Pancreas (tissue), 10 donors: ENCODE results near the gene MEGF11. TPM values are rescaled to one million over a fixed set of nuclear protein-coding genes. Genes with fewer than 3 reads are reported as not detected.

Experiments
- ATAC-seq, 4 donors: fragments of 200-7000 bp; cut with Tn5 transposase; one replicate each; pipeline versions ENCODE4 v1.8.0 to v1.9.1; 2020; ENCODE audit warnings: mild to moderate bottlenecking in 4 of 4, moderate library complexity in 4 of 4
- DNase-seq, 6 donors: peaks; one replicate each; pipeline ENCODE4 v3.0.0-alpha.2; 2020
- FAIRE-seq: peaks from 2 replicates; lab custom pipeline; 2012; peaks lifted over from hg19 to GRCh38; lab: Jason Lieb, UNC
- H3K27ac ChIP-seq, 4 donors: fragments of 200-600 bp; sonication (generic); 1 replicate in 3 of 4; 2 replicates in 1 of 4; pipeline versions ENCODE4 v1.5.0 to v1.8.0; 2020
- H3K27me3 ChIP-seq, 4 donors: fragments of 200-600 bp; one replicate each; pipeline ENCODE4 v1.8.0; 2021
- H3K36me3 ChIP-seq, 3 donors: fragments of 200-600 bp; sonication (generic) in 1 of 3; one replicate each; pipeline versions ENCODE4 v1.5.0 to v1.8.0; 2020 to 2021
- H3K4me1 ChIP-seq, 3 donors: fragments of 200-600 bp; one replicate each; pipeline ENCODE4 v1.8.0; 2021
- H3K4me3 ChIP-seq, 4 donors: fragments of 200-600 bp; sonication (generic) in 2 of 4; one replicate each; pipeline versions ENCODE4 v1.5.0 to v1.8.0; 2020 to 2021
- H3K9me3 ChIP-seq, 4 donors: fragments of 200-600 bp; one replicate each; pipeline ENCODE4 v1.8.0; 2021
- WGBS, 2 donors: extraction: QIAGEN DNeasy Blood & Tissue Kit; methylation state at CpG; one replicate each; pipeline ENCODE4 v1.1.7; 2013; 5-methylcytosine and 5-hydroxymethylcytosine counted together
- intact Hi-C, 3 donors: fragments of 100-400 bp; cut with DNase I; formaldehyde crosslinking; loops; one replicate each; pipeline versions ENCODE4 v1.11.1 to v1.14.2; 2022
- polyA plus RNA-seq, 2 donors: library from polyadenylated mRNA; stranded (reverse); fragments of 200-250 nt; gene quantifications; one replicate each; pipeline ENCODE4 v1.2.3, GENCODE V29; 2013
- total RNA-seq, 6 donors: library from RNA; stranded (reverse); fragmentation: NEBNext Ultra II Directional in 4 of 6; extraction: Animal tissue kit (Norgen Biotek cat#: 25700) in 4 of 6; gene quantifications; one replicate each; pipeline versions ENCODE4 v1.2.1 to v1.2.4, GENCODE V29; 2021 to 2023
- TF ChIP-seq, protein P1 (sequence below), 4 donors: fragments of 200-600 bp; sonication (generic) in 3 of 4; IDR thresholded peaks; one replicate each; pipeline versions ENCODE4 v1.5.0 to v1.8.0; 2021; ENCODE audit warnings: antibody characterized with exemption in 4 of 4
- donor health status: healthy with polysubstance abuse.
- donor health status: DM: no; HTN: no; CAD: no; lungs with moderate emphysema.
- donor health status: DM: no; HTN: no; CAD: no.
- donor health status: control.
- donor health status: control.
- donor health status: Bipolar disorder and iron deficiency.
- donor health status: DM: yes; HTN: yes; CAD: no.
- donor health status: DM: no; HTN: no; CAD: no.
- donor health status: DM: no; HTN: no; CAD: no.
- donor health status: DM: yes; HTN: yes; CAD: no.

Gene MEGF11
- total and polyA plus RNA-seq, 8 donors = 0.19 to 0.87 (median 0.37) TPM

DNA sequence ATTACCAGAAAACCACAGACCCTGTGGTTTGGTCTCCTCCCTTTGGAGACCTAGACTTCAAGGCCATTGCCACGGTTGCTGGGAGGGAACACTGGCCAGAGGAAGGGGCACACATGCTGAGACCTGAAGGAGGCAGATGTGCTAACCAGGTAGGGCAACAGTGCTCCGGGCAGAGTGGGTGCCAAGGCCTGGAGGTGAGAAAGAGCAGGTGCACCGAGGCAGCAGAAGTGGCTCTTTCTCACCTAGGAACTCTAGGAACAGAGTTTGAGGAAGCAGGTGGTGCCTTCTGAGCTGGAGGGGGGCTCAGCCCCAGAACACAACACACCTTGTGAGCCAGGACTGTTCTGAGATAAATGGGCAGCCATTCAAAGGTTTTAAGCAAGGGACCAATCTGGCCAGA is 106.1 kb downstream of the MEGF11 start:
- Histone ChIP-seq H3K36me3 (no peaks in the 10 kb centered on the region), H3K27me3 (no peaks in the 10 kb centered on the region), H3K9me3 (no peaks in the 10 kb centered on the region), H3K4me1 (peaks cover 4 to 19% (median 4%) of the 10 kb centered on the region in 3 donors), H3K4me3 (no peak overlapping the region), H3K27ac (peak overlapping the region in 1 of 4 donors; percentile 36)
- WGBS, 2 donors = 44 to 51% methylated on average over 3 of the region's 3 CpGs
- DNase-seq = peak in 3 of 6 donors; percentile 22 to 37 (median 27)
- intact Hi-C loops = no loop called here
- TF ChIP-seq, protein P1, sequence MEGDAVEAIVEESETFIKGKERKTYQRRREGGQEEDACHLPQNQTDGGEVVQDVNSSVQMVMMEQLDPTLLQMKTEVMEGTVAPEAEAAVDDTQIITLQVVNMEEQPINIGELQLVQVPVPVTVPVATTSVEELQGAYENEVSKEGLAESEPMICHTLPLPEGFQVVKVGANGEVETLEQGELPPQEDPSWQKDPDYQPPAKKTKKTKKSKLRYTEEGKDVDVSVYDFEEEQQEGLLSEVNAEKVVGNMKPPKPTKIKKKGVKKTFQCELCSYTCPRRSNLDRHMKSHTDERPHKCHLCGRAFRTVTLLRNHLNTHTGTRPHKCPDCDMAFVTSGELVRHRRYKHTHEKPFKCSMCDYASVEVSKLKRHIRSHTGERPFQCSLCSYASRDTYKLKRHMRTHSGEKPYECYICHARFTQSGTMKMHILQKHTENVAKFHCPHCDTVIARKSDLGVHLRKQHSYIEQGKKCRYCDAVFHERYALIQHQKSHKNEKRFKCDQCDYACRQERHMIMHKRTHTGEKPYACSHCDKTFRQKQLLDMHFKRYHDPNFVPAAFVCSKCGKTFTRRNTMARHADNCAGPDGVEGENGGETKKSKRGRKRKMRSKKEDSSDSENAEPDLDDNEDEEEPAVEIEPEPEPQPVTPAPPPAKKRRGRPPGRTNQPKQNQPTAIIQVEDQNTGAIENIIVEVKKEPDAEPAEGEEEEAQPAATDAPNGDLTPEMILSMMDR (IDR thresholded peaks at IDR 0.05) = no peak
- ATAC-seq = peak in 3 of 4 donors; percentile 21 to 64 (median 53)
- no peak for FAIRE-seq

DNA sequence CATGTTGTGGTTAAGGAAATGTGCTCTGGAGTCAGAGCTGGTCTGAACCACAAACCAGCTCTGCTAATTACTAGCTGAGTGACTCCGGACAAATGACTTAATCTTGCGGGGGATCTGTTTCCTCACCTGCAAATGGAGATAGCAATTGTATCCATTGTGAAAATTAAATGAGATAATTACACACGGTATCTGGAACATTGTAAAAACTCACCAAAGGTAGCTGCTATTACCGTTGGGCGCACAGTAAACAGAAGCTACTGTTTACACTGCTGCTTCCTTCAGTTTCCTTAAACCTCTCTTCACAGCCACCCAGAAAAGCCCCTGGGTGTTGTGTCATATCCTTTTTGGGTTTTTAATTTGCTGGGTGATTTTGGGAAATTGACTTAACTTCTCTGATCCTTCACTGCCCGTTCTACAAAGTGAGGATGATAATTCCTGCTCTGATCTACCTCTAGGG is 107.8 kb downstream of the MEGF11 start:
- Histone ChIP-seq H3K4me3 (no peak overlapping the region), H3K36me3 (no peaks in the 10 kb centered on the region), H3K9me3 (no peaks in the 10 kb centered on the region), H3K27me3 (no peaks in the 10 kb centered on the region), H3K27ac (peak overlapping the region in 1 of 4 donors; percentile 56), H3K4me1 (peaks cover 4 to 20% (median 5%) of the 10 kb centered on the region in 3 donors)
- TF ChIP-seq, protein P1 (IDR thresholded peaks at IDR 0.05) = no peak
- 53 to 56% methylated on average over 6 of the region's 6 CpGs for WGBS, 2 donors
- no peak for FAIRE-seq
- intact Hi-C loops = no loop called here
- DNase-seq = no peak
- ATAC-seq = peak in 1 of 4 donors; percentile 8

DNA sequence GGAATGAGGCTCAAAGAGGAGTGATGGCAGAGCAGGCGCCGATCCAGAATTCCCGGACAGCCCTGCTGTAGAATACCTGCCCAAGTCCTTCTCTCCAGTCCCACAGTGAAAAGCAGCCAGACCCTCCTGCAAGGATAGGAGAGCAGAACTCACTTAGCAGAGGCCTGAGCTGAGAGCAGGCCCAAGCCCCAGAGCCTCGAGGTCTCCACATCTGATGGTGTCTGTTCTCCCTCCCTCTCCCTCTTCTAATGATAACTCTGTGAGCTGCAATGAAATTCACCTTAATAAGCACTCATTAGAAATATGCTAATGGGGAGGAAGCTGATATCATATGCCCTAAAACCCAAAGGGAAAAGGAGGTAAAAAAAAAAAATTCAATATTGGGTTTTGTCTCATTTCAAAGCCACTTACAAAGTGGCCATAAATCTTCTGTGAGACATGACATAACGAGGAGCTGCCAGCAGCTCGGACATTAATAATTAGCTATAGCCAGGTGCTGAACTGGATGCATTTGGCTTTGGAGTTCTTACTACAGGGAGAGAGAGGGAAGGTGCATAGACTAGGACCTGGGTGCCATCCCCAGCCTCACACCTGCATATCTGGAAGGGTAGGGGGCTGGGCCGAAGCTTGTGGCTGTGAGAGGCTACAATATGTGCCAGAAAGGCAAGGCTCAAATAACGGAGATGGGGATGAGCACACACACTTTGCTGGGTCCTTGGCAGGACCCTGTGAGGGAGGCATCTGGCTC is 108.4 kb downstream of the MEGF11 start:
- intact Hi-C loops = no loop called here
- WGBS, 2 donors = 51 to 60% methylated on average over 8 of the region's 8 CpGs
- no peaks in the 10 kb centered on the region for H3K27me3 ChIP-seq
- FAIRE-seq = no peak
- peak; percentile 39 to 69 (median 46) for ATAC-seq
- peaks cover 4 to 26% (median 11%) of the 10 kb centered on the region in 3 donors for H3K4me1 ChIP-seq
- no peaks in the 10 kb centered on the region for H3K9me3 ChIP-seq
- no peak overlapping the region for H3K4me3 ChIP-seq
- TF ChIP-seq, protein P1 (IDR thresholded peaks at IDR 0.05) = no peak
- H3K36me3 ChIP-seq = no peaks in the 10 kb centered on the region
- peak in 1 of 6 donors; percentile 33 for DNase-seq
- H3K27ac ChIP-seq = peak overlapping the region in 1 of 4 donors; percentile 56

DNA sequence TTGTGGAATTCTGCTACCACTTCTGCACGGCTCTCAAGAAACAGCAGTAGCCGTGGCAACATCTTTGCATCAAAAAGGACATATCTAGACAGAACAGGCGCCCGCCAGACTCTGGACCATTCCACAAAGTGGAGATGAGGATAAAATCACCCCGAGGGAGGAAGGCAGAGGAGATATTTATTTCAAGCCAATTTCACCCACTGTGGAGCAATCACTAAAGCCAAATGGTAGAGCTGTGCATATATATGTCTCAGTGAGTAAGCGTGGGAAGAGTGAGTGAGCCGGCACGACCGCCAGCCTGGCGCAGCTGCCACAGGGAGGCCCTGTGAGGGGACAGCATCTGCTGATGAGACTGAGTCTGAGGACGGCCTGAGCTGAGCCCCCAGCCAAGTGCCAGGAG is 111.3 kb downstream of the MEGF11 start:
- no peaks in the 10 kb centered on the region for H3K27me3 ChIP-seq
- DNase-seq = no peak
- no peak overlapping the region for H3K27ac ChIP-seq
- no peaks in the 10 kb centered on the region for H3K36me3 ChIP-seq
- no peak for FAIRE-seq
- no peaks in the 10 kb centered on the region for H3K9me3 ChIP-seq
- no peak overlapping the region for H3K4me3 ChIP-seq
- TF ChIP-seq, protein P1 (IDR thresholded peaks at IDR 0.05) = no peak
- peaks cover 0 to 24% (median 15%) of the 10 kb centered on the region in 3 donors for H3K4me1 ChIP-seq
- no peak for ATAC-seq
- intact Hi-C loops = no loop called here
- 94% methylated on average over 11 of the region's 11 CpGs for WGBS, 2 donors
